ENCODE measurements around the gene PRKCA.

The PRKCA gene

DNA sequence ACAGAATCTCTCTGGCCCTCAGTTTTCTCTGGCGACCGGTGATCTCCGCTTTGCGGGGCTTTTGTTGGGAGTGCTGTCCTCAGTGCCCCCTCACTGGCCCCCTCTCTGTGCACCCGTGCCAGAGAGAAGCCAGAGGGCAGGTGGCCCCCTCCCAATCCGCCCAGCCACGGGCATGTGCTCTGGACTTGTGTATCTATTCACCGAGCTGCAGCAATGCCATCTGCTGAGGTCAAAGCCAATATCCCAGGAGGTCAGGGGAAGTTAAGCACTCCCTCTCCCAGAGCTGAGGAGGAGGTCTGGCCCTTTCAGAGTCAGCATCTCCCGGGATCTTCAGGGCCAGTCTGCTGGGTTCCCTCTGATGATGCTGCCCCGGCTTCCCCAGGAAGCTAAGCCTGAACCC lies 537.6 kb downstream of the PRKCA start:
- TF ChIP-seq, protein P1, sequence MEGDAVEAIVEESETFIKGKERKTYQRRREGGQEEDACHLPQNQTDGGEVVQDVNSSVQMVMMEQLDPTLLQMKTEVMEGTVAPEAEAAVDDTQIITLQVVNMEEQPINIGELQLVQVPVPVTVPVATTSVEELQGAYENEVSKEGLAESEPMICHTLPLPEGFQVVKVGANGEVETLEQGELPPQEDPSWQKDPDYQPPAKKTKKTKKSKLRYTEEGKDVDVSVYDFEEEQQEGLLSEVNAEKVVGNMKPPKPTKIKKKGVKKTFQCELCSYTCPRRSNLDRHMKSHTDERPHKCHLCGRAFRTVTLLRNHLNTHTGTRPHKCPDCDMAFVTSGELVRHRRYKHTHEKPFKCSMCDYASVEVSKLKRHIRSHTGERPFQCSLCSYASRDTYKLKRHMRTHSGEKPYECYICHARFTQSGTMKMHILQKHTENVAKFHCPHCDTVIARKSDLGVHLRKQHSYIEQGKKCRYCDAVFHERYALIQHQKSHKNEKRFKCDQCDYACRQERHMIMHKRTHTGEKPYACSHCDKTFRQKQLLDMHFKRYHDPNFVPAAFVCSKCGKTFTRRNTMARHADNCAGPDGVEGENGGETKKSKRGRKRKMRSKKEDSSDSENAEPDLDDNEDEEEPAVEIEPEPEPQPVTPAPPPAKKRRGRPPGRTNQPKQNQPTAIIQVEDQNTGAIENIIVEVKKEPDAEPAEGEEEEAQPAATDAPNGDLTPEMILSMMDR (IDR thresholded peaks at IDR 0.05): no peak
- Histone ChIP-seq H3K27me3 (peaks cover 46% of the 10 kb centered on the region), H3K9me3 (no peaks in the 10 kb centered on the region), H3K4me3 (ENCODE audit: low read depth in 1 of 2, low read length in 1 of 2) (no peak overlapping the region), H3K36me3 (no peaks in the 10 kb centered on the region), H3K27ac (no peak overlapping the region), H3K4me1 (ENCODE audit: control insufficient read depth in 1 of 2, insufficient read depth in 1 of 2, low read depth in 1 of 2, low read length in 1 of 2) (no peaks in the 10 kb centered on the region)

DNA sequence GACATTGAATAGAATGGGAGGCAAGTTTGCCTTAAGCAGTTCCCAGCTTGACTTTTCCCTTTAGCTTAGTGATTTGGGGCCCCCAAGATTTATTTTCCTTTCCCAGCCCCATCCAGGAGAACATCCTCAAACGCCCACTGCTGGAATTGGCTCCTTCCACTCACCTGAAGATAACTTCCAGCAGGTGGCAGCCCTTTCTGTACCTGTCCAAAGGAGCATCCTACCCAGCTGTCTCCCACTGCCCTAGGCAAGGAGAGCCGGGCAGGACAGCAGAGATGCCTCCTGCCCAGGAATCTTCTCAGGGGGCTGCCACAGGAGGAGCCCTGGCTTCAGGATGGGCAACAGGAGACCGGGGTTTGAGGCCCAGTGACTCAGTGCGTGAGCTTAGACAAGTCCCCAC lies 538.9 kb downstream of the PRKCA start:
- Histone ChIP-seq H3K27ac (no peak overlapping the region), H3K4me1 (ENCODE audit: control insufficient read depth in 1 of 2, insufficient read depth in 1 of 2, low read depth in 1 of 2, low read length in 1 of 2) (no peaks in the 10 kb centered on the region), H3K4me3 (ENCODE audit: low read depth in 1 of 2, low read length in 1 of 2) (no peak overlapping the region), H3K36me3 (no peaks in the 10 kb centered on the region), H3K9me3 (no peaks in the 10 kb centered on the region), H3K27me3 (peaks cover 34% of the 10 kb centered on the region)
- TF ChIP-seq, protein P1 (IDR thresholded peaks at IDR 0.05): no peak

DNA sequence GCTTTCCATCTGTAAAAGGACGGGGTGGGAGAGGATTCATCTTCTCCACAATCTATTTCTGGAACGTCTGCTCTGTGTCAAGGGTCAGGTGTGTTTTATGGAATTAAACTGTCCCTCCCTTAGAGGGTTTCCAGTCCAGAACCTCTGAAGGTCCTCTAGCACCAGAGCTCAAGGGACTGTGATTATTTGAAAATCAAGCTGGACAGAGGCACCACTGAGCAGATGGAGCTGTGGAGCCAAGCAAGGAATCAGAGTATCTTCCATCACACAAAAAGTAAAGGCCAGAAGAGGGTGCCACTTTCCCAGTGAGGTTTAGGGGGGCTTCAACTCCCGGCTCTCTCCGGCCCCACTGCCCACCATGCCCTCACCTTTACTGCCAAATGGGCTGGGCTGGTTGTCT lies 539.3 kb downstream of the PRKCA start:
- no peaks in the 10 kb centered on the region for H3K36me3 ChIP-seq
- no peaks in the 10 kb centered on the region for H3K4me1 ChIP-seq (ENCODE audit: control insufficient read depth in 1 of 2, insufficient read depth in 1 of 2, low read depth in 1 of 2, low read length in 1 of 2)
- H3K27ac ChIP-seq: no peak overlapping the region
- no peaks in the 10 kb centered on the region for H3K9me3 ChIP-seq
- H3K4me3 ChIP-seq (ENCODE audit: low read depth in 1 of 2, low read length in 1 of 2): no peak overlapping the region
- TF ChIP-seq, protein P1 (IDR thresholded peaks at IDR 0.05): no peak
- H3K27me3 ChIP-seq: peaks cover 30% of the 10 kb centered on the region

DNA sequence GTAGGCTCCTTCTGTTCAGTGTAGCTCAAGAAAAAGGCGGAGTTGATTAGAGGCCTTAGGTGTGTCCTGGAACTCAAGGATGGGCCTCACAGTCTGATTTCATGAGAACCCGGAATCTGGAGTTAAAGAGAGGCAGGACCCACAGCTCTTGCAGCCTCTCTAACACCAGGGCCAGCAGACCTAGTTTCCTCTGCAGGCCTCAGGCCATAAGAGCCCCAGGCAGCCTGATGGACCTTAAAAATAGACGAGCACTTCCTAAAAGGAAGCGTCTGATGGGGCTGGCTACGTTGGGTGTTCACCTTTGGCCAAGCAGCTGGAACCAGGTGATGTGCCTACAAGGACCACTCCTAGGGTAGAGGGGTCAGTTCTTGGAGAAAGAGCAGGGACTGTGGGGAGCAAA lies 540.1 kb downstream of the PRKCA start:
- Histone ChIP-seq H3K27me3 (peaks cover 22% of the 10 kb centered on the region), H3K4me3 (ENCODE audit: low read depth in 1 of 2, low read length in 1 of 2) (no peak overlapping the region), H3K9me3 (no peaks in the 10 kb centered on the region), H3K27ac (no peak overlapping the region), H3K4me1 (ENCODE audit: control insufficient read depth in 1 of 2, insufficient read depth in 1 of 2, low read depth in 1 of 2, low read length in 1 of 2) (no peaks in the 10 kb centered on the region), H3K36me3 (no peaks in the 10 kb centered on the region)
- TF ChIP-seq, protein P1 (IDR thresholded peaks at IDR 0.05): no peak

DNA sequence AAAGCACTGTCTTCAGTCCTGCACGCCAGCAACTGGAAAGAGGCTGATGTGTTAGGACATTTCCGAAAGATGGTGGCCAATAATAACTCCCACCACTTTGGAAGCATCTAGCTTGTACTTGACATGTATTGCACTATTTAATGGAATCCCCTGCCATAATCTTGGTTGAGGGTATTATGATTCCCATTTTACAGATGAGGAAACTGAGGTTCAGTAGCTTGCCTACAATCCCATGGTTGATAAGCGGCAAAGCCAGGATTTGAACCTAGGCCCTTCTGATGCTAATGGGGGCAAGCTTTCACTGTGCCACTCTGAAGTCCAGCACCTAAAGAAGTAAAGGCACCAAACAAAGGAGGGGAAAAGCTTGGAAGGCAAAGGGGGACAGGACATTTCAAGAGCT lies 540.5 kb downstream of the PRKCA start:
- H3K9me3 ChIP-seq: no peaks in the 10 kb centered on the region
- no peak overlapping the region for H3K4me3 ChIP-seq (ENCODE audit: low read depth in 1 of 2, low read length in 1 of 2)
- H3K4me1 ChIP-seq (ENCODE audit: control insufficient read depth in 1 of 2, insufficient read depth in 1 of 2, low read depth in 1 of 2, low read length in 1 of 2): no peaks in the 10 kb centered on the region
- no peaks in the 10 kb centered on the region for H3K36me3 ChIP-seq
- TF ChIP-seq, protein P1 (IDR thresholded peaks at IDR 0.05): no peak
- no peak overlapping the region for H3K27ac ChIP-seq
- peaks cover 17% of the 10 kb centered on the region for H3K27me3 ChIP-seq

DNA sequence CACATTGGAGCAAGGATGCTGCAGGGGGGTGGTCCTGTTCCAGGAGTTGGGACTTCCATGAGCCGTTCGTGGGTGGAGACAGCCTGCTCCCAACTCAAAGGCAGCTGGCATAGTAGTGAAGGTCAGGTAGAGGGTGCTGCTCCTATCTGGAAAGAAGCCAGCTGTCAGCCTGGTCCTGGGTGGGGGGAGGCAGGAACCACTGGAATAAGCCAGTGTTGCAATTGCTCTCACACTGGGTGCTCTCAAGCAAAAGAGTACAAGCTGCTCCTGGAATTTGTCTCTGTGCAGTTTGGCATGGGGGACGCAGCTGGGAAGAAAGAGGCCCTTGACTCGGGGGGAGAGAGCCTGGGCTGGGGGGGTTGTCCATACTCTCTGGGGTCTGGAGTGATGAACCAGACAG lies 541.2 kb downstream of the PRKCA start:
- H3K27ac ChIP-seq: no peak overlapping the region
- no peaks in the 10 kb centered on the region for H3K36me3 ChIP-seq
- peaks cover 12% of the 10 kb centered on the region for H3K27me3 ChIP-seq
- no peaks in the 10 kb centered on the region for H3K9me3 ChIP-seq
- H3K4me1 ChIP-seq (ENCODE audit: control insufficient read depth in 1 of 2, insufficient read depth in 1 of 2, low read depth in 1 of 2, low read length in 1 of 2): no peaks in the 10 kb centered on the region
- TF ChIP-seq, protein P1 (IDR thresholded peaks at IDR 0.05): no peak
- H3K4me3 ChIP-seq (ENCODE audit: low read depth in 1 of 2, low read length in 1 of 2): no peak overlapping the region

Measured in neutrophil (primary cell).